Activated T-cell treated with anti-CD3 and anti-CD28 coated beads, Interleukin-2, amount 50 U/mL, for 48 hours (primary cell): ENCODE data around the gene SH3BP2.

Experiments
- DNase-seq, 2 experiments: peaks; one replicate each; pipeline ENCODE4 v3.0.0-alpha.2; 2020

SH3BP2 gene

DNA sequence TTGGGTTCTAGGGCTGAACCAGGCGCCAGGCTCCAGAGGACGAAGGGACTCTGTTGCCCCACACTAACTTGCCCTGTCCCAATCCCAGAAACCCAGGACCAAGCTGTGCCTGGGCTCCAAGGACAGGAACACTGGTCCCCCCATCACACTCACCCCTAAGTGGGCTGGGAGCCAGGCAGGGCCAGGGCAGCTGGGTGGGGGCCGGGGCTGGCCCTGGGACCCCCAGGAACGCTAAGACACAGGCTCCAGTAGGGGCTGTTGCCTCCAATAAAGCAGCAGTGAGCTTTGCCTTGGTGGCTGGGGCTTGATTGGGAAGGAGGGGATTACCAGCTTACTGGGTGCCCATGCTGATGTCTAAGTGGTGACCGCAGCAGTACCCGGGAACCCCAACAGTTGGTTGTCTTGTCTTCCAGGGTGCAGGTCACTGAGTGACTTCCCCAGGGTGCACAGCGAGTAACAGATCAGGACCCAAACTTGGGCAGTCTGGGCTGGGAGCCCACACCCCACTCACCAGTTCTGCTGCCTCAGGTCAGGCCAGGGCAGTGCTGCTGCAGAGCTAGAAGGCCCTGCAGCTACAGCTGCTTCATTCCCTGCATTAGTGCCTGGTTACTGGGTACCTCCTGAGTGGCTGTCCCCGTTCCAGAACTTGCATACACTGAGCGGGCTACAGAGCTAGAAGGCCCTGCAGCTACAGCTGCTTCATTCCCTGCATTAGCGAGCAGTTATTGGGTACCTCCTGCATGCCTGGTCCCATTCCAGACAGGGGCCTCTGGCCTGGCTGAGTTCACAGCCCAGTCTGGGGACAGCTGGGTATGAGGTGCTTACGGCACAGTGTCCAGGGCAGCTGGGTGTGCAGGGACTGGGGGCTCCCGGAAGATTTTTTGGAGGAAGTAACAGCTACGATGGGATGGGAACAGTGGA is 41.4 kb downstream of the SH3BP2 start:
- DNase-seq: peak; percentile 18 to 22

DNA sequence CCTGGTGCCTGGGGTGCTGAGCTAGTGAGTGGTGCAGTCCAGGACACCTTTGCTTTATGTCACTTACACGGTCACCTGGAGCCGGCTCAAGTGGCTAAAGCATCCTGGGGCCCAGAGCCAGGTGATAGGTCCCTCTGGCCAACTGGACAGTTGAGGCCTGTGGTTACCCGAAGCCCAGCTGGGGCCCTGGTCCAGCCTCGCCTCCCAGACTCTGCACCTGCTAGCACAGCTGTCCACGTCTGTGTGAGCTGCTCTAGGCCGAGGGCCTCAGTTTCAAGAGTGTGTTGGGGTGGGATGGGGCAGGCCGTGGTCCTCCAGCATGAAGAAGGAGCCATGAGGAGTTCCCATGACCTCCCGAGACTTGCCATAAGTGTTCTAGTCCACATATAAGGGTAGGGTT is 43.1 kb downstream of the SH3BP2 start:
- DNase-seq: no peak

DNA sequence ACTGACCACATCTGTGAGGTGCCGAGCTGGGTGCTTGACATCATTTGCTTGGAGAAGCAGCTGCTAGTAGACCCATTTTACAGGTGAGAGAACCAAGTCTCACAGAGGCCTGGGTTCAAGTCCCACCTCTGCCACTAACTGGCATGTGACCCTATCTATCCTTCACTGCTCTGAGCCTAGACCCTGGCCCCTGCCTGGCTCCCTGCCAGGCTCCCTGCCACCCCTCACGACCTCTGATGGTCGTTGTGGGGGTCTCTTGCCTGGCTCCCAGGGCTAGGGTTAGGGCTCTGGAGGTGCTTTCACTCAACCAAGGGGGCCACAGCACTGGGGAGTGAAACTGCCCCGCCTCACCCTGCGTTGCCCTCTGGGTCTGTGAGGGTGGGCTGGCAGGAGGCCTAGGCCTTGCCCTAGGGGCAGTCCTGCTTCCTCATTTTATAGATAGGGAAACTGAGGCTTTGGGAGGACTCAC is 43.5 kb downstream of the SH3BP2 start:
- peak; percentile 20 to 25 for DNase-seq

DNA sequence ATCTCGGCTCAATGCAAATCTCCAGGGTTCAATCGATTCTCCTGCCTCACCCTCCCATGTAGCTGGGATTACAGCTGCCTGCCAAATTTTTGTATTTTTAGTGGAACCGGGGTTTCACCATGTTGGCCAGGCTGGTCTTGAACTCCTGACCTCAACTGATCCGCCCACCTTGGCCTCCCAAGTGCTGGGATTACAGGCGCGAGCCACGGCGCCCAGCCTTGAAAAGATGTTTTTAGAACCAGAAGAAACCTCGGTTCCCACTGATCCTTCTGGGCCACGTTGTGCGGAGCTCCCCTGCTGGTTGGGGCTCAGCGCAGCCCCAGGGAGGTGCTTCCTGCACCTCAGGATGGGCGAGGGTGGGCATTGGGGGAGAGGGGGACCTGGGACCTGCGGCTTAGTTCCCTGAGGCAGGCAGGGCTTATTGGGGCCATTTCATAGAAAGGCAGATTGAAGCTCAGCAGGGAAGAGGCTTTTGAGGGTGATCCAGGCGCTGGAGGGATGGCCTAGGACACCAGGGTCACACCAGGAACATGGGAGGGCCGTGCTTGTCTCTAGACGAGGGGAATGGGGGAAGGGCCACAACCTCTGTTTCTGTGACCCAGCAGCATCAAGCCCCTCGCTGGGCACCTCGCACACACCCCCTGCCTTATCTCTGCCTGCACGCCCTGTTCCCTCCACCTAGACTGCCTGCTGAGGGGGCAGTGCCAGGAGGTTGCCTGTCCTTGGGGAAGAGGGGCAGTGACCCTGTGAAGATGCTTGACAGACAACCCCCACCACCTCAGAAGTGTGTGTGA is 44.4 kb downstream of the SH3BP2 start:
- peak; percentile 22 to 28 for DNase-seq

DNA sequence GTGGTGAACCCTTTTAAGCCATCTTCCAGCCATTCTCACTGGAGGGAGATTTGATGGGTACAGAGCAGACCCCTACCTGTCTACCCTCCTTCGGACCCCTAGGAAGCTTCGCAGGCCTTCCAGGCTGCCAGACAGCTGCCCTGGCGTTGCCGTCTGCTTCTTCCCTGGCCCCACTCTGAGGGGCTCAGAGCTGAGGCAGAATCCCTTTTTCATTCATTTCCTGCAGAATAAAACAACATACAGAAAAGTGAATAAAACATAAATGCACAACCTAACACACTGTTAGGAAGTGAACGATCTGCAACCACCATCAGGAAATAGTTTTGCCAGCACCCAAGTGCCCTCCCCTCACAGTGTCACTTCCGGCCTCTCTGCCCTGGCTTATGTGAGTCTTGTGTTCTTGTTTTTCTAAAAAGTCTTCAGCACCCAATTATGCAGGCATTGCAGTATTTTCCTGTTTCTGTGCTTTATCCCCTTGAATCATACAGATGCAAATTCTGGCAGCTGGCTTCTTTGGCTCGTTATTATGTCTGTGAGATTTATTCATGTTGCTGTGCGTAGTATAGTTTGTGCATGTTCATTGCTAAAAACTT is 45.1 kb downstream of the SH3BP2 start:
- peak; percentile 69 to 72 for DNase-seq

DNA sequence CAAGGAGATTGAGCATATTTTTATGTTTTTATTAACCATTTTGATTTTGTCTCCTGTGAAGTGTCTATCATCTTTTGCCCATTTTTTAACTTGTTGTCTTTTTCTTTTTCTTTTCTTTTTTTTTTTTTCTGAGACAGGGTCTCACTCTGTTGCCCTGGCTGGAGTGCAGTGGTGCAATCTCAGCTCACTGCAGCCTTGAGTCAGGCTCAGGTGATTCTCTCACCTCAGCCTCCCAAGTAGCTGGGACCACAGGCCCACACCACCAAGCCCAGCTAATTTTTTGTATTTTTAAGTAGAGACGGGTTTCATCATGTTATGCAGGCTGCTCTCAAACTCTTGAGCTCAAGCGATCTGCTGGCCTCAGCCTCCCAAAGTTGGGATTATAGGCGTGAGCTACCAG is 46.2 kb downstream of the SH3BP2 start:
- DNase-seq: peak; percentile 5 to 12

DNA sequence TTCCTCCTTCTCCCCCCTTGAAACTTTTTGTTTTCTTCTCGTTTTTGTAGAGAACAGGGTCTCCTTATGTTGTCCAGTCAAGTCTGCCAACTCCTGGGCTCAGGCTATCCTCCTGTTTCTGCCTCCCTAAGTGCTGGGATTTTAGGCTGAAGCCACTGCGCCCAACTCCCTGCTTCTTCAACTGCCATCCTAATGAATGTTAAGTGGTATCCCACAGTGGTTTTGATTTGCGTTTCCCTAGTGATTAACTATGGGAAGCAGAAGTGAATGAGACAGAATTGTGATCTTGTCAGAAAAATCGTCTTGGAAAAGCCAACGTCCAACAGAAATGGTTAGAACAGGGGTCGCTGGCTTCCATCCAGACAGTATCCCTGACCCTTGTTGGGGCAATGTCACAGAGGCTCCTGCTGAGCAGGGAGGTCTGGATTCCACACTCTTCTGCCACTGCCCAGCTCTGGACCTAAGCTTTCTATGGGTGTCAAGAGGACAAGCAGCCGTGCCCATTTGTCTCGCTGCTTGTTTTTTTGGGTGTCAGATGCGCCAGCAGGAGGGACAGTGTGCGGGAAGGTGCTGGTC is 49.9 kb downstream of the SH3BP2 start:
- no peak for DNase-seq

DNA sequence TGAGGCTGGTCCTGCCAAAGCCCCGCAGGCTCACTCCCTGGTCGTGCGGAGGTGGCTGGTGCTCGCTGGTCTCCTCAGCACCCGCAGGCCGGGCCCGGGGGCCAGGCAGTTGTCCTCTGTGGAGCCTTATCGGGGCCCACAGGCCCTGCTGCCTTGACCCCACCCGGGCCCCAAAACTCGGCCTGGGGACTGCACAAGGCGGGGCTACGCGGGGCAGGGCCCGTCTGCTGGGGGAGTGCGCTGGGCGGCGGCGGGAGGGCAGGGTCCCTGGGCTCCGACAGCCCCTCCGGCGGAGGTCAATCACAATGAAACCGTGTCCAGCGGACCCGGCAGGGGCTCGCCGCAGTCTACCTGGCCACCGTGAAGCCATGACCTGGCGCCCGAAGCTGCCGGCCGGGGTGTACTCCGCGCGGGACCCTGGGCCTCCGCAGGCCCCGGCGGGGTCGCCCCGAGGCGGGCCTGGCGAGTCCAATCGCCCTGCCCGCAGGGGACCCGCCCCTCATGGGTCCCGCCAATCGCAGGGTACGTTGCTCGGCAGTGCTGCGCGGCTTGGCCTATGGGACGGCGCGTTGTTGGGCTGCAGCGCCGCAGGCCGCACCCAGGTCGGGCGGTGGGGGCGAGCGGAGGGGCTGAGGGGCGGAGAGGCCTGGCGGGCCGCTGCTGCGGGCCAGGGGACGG is 50.5 kb downstream of the SH3BP2 start, which contains the start of gene ADD1:
Gene ADD1 (plus strand): TSS at position 582 of the 678 bp plus-strand sequence. CDS start 32,072 bp downstream, outside the sequence.
- DNase-seq: peak; percentile 99 to 100

DNA sequence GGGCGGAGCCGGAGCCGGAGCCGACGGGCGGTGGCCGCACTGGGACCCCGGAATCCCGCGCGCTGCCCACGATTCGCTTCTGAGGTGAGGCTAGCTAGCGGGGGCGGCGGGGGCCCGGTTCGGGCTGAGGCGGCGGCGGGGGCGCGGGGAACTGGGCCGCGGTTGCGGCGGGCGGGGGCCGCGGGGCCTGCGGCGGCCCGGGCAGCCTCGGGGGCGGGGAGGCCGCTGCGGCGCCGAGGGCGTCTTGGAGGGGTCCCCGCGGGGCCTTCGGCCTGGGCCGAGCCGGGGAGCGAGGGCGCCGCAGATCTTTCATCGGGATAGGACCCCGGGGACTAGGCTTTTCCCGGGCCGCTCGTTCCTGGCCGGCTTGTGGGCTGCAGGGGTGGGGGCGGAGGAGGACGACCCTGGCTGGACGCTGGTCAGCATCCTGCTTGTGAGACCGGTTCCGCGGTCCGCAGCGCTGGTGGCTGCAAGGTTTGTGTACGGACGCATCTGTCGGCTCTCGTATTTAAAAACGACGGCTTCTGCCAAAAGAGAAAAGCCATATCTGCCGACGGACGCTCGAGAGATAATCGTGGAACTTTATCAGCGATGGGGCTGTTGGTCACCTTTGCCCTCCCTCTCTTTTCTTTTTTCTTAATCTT is 51.2 kb downstream of the SH3BP2 start:
- DNase-seq: peak; percentile 48 to 58

DNA sequence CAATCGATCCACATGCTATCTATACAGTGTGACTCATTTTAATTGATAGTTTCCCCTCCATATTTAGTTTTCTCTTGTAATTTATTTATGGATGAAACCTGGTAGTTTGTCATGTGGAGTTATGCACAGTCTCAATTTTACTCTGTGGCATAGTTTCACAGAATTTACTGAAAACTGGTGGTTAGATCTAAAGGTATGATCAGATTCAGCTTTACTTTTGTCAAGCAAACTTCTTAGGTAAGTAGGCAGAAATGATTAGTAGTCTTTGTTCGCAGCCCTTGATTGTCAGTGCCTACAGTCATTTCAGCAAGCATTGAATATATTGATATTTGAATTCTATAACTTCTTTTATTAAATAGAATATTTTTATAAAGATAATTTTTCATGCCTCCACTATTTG is 53.3 kb downstream of the SH3BP2 start:
- peak in 1 of 2 experiments; percentile 7 for DNase-seq

DNA sequence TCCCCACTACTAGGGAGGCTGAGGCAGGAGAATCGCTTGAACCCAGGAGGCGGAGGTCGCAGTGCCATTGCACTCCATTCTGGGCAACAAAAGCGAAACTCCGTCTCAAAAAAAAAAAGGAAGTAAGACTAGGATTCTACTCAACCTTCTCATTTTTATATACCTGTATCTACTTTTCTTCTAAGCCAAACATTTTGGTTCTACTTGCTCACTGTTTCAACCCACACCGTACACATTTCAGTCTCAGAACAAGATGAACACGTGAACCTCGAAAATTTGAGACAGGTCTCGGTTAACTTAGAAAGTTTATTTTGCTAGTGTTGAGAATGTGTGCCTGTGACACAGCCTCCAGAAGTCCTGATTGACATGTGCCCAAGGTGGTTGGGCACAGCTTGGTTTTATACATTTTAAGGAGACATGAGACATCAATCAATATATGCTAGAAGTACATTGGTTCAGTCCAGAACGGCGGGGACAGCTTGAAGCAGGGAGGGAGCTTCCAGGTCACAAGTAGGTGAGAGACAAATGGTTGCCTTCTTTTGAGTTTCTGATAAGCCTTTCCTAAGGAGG is 54.5 kb downstream of the SH3BP2 start:
- DNase-seq: peak; percentile 15 to 16

DNA sequence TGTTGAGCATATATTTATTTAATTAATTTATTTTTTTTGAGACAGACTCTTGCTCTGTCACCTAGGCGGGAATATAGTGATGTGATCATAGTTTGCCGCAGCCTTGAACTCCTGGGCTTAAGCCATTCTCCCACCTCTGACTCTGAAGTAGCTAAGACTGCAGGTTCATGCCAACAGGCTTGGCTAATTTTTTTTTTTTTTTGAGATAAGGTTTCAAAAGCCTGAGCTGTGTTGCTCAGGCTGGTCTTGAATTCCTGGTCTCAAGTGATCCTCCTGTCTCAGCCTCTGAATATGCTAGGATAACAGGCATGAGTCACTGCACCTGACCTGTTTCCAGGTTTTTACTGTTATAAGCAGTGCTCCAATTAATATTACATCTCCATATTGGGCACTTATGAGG is 55.6 kb downstream of the SH3BP2 start:
- DNase-seq: peak in 1 of 2 experiments; percentile 3

DNA sequence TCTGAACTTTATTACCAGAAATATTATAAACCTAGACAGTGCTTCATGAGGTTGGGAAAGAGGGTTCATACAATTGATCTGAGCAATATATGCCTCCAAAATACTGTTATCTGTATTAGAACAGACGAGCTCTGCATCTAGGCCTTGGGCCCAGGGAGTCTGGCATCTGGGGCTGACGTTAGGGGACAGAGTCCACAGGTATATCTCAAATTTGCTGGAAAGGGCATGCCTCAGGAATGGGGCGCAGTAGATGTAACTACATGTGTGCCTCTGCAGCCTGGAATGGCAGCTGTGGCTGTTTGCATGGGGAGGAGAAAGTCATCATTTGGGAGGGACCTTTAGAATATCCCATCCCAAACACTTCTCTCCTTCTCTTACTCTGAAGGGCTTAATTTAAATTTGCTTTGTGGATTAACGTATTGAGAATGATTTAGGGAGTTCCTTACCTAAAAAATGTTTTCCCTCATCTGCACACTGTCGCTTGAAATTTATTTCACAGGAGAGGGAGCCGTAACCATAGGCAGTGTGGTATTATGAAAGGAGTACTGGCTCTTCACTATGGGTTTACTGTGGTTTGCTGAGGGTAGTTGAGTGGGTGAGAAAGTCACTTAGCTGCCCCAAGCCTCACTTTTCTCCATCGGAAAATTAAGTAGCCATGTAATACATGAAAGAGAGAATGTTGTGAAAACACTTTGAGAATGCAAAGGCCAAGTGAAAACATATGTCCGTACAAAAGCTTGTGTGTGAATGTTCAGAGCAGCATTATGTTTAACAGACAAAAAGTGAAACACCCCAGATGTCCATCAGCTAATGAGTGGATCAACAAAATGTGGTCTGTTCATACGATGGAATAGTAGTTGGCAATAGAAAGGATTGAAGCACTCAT is 56.6 kb downstream of the SH3BP2 start:
- DNase-seq: peak in 1 of 2 experiments; percentile 10

DNA sequence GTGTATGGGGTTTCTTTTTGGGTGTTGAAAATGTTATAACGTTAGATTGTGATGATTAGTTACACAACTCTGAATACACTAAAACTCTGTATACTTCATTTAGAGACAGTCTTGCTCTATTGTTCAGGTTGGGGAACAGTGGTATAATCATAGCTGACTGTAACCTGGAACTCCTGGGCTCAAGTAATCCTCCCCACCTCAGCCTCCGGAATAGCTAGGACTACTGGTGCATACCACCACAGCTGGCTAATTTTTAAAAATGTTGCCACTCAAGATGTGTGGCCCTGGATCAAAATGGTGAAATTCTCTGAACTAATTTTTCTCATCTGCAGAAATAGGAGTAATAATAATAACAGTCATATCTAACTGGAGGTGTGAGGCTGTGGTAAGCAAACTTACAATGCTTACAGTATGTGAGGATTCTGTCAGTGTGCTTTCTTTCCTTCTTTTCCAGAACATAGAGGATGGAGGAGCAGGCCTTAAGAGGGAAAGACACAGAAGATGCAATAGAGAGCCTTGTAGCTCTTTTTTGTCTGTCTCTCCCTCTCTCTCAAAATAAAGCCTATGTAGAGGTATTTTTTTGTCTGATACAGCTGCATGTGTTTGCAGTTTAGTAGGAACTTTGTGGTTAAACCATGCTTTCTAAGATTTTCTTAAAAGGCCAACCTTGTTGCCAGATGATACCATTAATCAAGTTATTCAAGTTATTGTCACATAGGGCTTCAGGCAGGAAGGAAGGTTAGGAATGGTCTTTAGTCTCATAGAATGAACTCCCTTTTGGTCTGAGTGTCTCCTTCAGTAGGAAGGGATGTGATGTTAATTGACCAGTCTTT is 58.3 kb downstream of the SH3BP2 start:
- DNase-seq: no peak

DNA sequence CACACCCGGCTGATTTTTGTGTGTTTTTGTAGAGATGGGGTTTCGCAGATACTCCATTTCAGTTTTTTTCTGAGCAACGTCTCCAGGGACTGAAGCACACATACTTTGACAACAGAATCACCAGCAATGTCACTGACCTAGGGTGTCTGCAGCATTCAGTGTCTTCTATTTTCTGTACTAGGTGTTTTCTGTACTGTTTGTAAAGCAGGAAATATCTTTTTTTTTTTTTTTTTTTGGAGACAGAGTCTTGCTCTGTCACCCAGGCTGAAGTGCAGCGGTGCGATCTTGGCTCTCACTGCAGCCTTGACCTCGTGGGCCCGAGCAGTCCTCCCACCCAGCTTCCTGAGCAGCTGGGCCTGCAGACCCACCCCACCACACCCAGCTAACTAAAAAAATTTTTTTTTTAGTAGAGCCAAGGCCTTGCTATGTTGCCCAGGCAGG is 59.6 kb downstream of the SH3BP2 start:
- DNase-seq: no peak

DNA sequence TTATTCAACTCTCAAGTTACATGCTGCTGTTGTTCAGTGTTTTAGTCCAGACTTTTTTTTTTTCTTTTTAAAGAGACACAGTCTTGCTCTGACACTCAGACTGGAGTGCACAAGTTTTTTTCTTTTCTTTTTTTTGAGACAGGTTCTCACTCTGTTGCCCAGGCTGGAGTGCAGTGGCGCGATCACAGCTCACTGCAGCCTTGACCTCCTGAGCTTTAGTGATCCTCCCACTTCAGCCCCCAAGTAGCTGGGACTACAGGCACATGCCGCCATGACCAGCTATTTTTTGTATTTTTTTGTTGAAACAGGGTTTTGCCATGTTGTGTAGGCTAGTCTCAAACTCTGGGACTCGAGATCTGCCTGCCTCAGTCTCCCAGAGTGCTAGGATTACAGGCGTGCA is 62.7 kb downstream of the SH3BP2 start:
- DNase-seq: no peak

DNA sequence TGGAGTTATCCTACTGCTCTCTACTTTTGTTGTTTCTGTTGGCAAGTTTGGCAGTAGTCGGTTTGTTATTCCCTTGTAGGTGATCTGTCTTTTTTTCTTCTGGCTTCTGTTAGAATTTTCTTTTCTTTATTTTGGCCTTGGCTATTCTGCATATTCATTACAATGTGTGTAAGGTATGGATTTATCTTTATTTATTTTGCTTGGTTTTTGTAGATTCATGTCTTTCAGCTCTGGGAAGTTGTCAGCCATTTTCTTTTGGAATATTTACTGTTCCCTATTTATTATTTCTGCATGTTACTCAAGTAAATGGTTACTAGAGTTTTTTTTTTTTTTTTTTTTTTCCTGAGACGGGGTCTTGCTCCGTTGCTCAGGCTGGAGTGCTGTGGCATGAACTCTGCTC is 63.4 kb downstream of the SH3BP2 start:
- no peak for DNase-seq

DNA sequence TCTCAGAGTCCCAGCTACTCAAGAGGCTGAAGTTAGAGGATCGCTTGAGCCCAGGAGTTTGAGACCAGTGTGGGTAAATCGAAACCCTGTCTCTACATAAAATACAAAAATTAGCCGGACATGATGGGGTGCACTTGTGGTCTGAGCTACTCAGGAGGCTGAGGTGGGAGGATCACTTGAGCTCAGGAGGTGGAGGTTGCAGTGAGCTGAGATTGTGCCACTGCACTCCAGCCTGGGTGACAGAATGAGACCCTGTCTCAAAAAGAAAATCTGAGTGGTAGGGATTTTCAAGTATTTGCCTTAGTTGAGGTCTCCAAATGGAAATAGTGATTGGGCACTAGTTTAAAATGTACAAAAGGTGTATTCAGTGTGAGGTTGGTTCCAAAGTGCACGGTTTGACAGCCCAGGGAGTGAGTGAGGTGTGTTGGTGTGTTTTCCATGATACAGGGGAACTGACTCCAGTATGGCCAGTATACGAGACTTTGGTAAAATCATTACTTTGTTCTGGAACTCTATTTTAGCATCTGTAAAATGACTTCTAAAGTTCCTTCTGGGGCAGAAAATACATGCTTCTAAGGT is 64.6 kb downstream of the SH3BP2 start:
- no peak for DNase-seq
